ENCODE data around the gene HIRA.

DNA sequence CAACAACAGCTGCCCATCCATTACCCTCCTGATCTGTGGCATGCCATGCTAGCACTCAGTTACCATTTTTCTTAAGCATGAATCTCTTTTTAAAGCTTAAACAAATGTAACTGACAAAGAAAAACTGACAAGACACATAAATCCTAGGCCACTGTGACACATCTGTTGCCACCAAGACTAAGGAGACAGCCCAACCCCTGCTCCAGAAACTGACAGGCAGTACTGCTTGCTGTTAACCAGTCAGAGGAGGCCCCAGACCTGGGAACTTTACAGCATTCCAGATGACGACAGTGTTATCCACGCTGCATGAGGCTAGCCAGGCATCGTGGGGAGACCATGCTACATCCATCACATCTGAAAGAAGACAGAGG, 33.8 kb downstream of the HIRA start:
- no peak for TF ChIP-seq POLR2A (IDR thresholded peaks at IDR 0.05)
- TF ChIP-seq, protein P1, sequence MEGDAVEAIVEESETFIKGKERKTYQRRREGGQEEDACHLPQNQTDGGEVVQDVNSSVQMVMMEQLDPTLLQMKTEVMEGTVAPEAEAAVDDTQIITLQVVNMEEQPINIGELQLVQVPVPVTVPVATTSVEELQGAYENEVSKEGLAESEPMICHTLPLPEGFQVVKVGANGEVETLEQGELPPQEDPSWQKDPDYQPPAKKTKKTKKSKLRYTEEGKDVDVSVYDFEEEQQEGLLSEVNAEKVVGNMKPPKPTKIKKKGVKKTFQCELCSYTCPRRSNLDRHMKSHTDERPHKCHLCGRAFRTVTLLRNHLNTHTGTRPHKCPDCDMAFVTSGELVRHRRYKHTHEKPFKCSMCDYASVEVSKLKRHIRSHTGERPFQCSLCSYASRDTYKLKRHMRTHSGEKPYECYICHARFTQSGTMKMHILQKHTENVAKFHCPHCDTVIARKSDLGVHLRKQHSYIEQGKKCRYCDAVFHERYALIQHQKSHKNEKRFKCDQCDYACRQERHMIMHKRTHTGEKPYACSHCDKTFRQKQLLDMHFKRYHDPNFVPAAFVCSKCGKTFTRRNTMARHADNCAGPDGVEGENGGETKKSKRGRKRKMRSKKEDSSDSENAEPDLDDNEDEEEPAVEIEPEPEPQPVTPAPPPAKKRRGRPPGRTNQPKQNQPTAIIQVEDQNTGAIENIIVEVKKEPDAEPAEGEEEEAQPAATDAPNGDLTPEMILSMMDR (IDR thresholded peaks at IDR 0.05), result no peak

Measured in transverse colon (tissue), 3 donors.